ENCODE data around the gene AICDA. TPM values are rescaled to one million over a fixed set of nuclear protein-coding genes. Genes with fewer than 3 reads are reported as not detected.
"Not testable (repeated sequence)": the region's sequence is repeated elsewhere in the genome, so short reads cannot be mapped to it uniquely, and the experiment has no call there.

AICDA gene
- total and polyA plus RNA-seq, 10 of the 15 experiments (the other 5 are each of a cell fraction or from before 2014, with no cell fraction given): 9.4 to 24.9 (median 16.6) TPM

- no peak for TF ChIP-seq MEF2A (IDR thresholded peaks at IDR 0.05; ENCODE audit: insufficient read depth, low read depth, low read length)
- TF ChIP-seq POU2F2 (IDR thresholded peaks at IDR 0.05; ENCODE audit: borderline replicate concordance, low read depth, low read length): no peak
- TF ChIP-seq PAX5 (IDR thresholded peaks at IDR 0.05; ENCODE audit: borderline replicate concordance, low read depth, low read length): no peak
- TF ChIP-seq PKNOX1 (IDR thresholded peaks at IDR 0.05): no peak
- TF ChIP-seq MYB (IDR thresholded peaks at IDR 0.05; ENCODE audit: borderline replicate concordance, low read depth, low read length): no peak
- TF ChIP-seq RAD51 (IDR thresholded peaks at IDR 0.05): no peak
- TF ChIP-seq SREBF1 (IDR thresholded peaks at IDR 0.05; ENCODE audit: low read length): no peak
- TF ChIP-seq STAT3 (IDR thresholded peaks at IDR 0.05; ENCODE audit: low read depth, low read length): no peak
- TF ChIP-seq, protein P1, sequence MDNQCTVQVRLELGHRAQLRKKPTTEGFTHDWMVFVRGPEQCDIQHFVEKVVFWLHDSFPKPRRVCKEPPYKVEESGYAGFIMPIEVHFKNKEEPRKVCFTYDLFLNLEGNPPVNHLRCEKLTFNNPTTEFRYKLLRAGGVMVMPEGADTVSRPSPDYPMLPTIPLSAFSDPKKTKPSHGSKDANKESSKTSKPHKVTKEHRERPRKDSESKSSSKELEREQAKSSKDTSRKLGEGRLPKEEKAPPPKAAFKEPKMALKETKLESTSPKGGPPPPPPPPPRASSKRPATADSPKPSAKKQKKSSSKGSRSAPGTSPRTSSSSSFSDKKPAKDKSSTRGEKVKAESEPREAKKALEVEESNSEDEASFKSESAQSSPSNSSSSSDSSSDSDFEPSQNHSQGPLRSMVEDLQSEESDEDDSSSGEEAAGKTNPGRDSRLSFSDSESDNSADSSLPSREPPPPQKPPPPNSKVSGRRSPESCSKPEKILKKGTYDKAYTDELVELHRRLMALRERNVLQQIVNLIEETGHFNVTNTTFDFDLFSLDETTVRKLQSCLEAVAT (IDR thresholded peaks at IDR 0.05): no peak
- no peak for TF ChIP-seq FOXM1 (IDR thresholded peaks at IDR 0.05; ENCODE audit: low read depth, low read length)
- no peak for TF ChIP-seq E2F4 (IDR thresholded peaks at IDR 0.05; ENCODE audit: low read depth, low read length)
- TF ChIP-seq ZNF217 (IDR thresholded peaks at IDR 0.05): no peak
Observed at GRCh38 chr12:8615206-8615605, 2.5 kb upstream of the AICDA start (continued).

GRCh38 chr12:8613881-8614280 is 1.2 kb upstream of the AICDA start:
- H3K9ac ChIP-seq (ENCODE audit: control insufficient read depth, insufficient read depth, low read length); H3K4me3 ChIP-seq; intact Hi-C loops (cut with micrococcal nuclease; ENCODE audit: unreplicated experiment); BruUV-seq (replicated peaks); H2AFZ ChIP-seq (ENCODE audit: control insufficient read depth, low read depth, low read length); H3K36me3 ChIP-seq (ENCODE audit: control insufficient read depth in 2 of 2, insufficient read depth in 2 of 2, low read length in 1 of 2); H4K20me1 ChIP-seq (ENCODE audit: control insufficient read depth, insufficient read depth); H3K27ac ChIP-seq (ENCODE audit: control insufficient read depth, insufficient read depth); DNase-seq (ENCODE audit: low read depth, low spot score); H3K27me3 ChIP-seq (replicated peaks in 1 of 2; ENCODE audit: control insufficient read depth in 2 of 2, insufficient read depth in 2 of 2, low read length in 1 of 2); in situ Hi-C loops (cut with MboI); H3K79me2 ChIP-seq (ENCODE audit: control insufficient read depth, insufficient read depth, low read length); ATAC-seq; H3K4me2 ChIP-seq (ENCODE audit: control insufficient read depth, insufficient read depth); FAIRE-seq; H3K9me3 ChIP-seq (replicated peaks; ENCODE audit: control insufficient read depth, insufficient read depth, low read length): not testable (repeated sequence)
- ChIA-PET SMC1A (ENCODE audit: uncharacterized antibody, unreplicated experiment) (interaction anchor here (2.1 to 7.0 kb wide), 4 partner anchors 15 to 68 kb away, joined by 7 to 89 read pairs (median 62); no protein-coding TSS in a partner anchor), POLR2A (interaction anchor here (1.8 kb wide), 1 partner anchor 15 kb away, joined by 11 read pairs; no protein-coding TSS in a partner anchor), CTCF (interaction anchor here (6.2 to 7.7 kb wide), 3 partner anchors 15 to 71 kb away, joined by 57 to 148 read pairs (median 97); partner anchors contain the start of gene CLEC4E), RAD21 (ENCODE audit: unreplicated experiment) (interaction anchor here (1.6 to 6.2 kb wide), 3 partner anchors 16 to 70 kb away, joined by 5 to 81 read pairs (median 6); no protein-coding TSS in a partner anchor)
- peaks cover 32% of the 10 kb centered on the region for H3K4me1 ChIP-seq (ENCODE audit: control insufficient read depth, insufficient read depth, low read length)
- 47% methylated on average over 1 of the region's 1 CpG for WGBS (ENCODE audit: insufficient coverage, insufficient replicate concordance, low lambda C conversion rate, missing lambda C conversion rate)

Data from GM12878 (cell line).